Fibroblast of lung (primary cell): ENCODE results near the gene SIK2. TPM values are rescaled to one million over a fixed set of nuclear protein-coding genes. Genes with fewer than 3 reads are reported as not detected.

Experiments used
- DNase-seq, 2 donors: peaks; one replicate each; pipeline versions ENCODE4 v3.0.0 to v3.0.0-alpha.2; 2010; ENCODE audit warnings: low read depth in 2 of 2
- H2AFZ ChIP-seq: 2 replicates; pipeline ENCODE4 v1.5.1; 2012; ENCODE audit warnings: low read length, control low read depth, inconsistent platforms
- H3K27ac ChIP-seq: 2 replicates; pipeline ENCODE4 v1.5.1; 2011; ENCODE audit warnings: low read length, control low read depth; ENCODE audit not compliant: insufficient read depth
- H3K27me3 ChIP-seq: 2 replicates; pipeline ENCODE4 v1.5.1; 2011; ENCODE audit warnings: mild to moderate bottlenecking, low read length; ENCODE audit not compliant: control insufficient read depth, insufficient read depth
- H3K36me3 ChIP-seq: 2 replicates; pipeline ENCODE4 v1.5.1; 2011; ENCODE audit warnings: low read length; ENCODE audit not compliant: control insufficient read depth, insufficient read depth
- H3K4me1 ChIP-seq: 2 replicates; pipeline ENCODE4 v1.5.1; 2011; ENCODE audit warnings: low read length; ENCODE audit not compliant: control insufficient read depth, insufficient read depth; ENCODE audit errors: extremely low read depth
- H3K4me2 ChIP-seq: 2 replicates; pipeline ENCODE4 v1.5.1; 2011; ENCODE audit warnings: low read length, control low read depth; ENCODE audit not compliant: insufficient read depth; ENCODE audit errors: extremely low read depth
- H3K4me3 ChIP-seq, 4 experiments: fragments of 200-600 bp in 1 of 4; sonication (generic) in 1 of 4; replicated peaks in 1 of 4; 2 replicates each; pipeline ENCODE4 v1.5.1; 2011 to 2016; ENCODE audit warnings: low read length in 4 of 4, low read depth in 3 of 4, mild to moderate bottlenecking in 3 of 4, control low read depth in 2 of 4, inconsistent platforms in 1 of 4, mixed read lengths in 1 of 4; ENCODE audit not compliant: insufficient read depth in 1 of 4; ENCODE audit errors: control extremely low read depth in 1 of 4
- H3K79me2 ChIP-seq: 2 replicates; pipeline ENCODE4 v1.5.1; 2012; ENCODE audit warnings: mild to moderate bottlenecking, low read length, inconsistent platforms; ENCODE audit not compliant: control insufficient read depth, insufficient read depth
- H3K9ac ChIP-seq: 2 replicates; pipeline ENCODE4 v1.5.1; 2011; ENCODE audit warnings: mild to moderate bottlenecking, low read length, control low read depth; ENCODE audit not compliant: insufficient read depth
- H3K9me3 ChIP-seq: 2 replicates; pipeline ENCODE4 v1.5.1; 2012; ENCODE audit warnings: low read depth, low read length; ENCODE audit not compliant: control insufficient read depth, insufficient read depth
- H4K20me1 ChIP-seq: 2 replicates; pipeline ENCODE4 v1.5.1; 2011; ENCODE audit warnings: low read length; ENCODE audit not compliant: control insufficient read depth, insufficient read depth; ENCODE audit errors: extremely low read depth
- CTCF ChIP-seq, 2 donors: IDR thresholded peaks in 1 of 2; conservative IDR thresholded peaks in 1 of 2; 1 replicate in 1 of 2; 2 replicates in 1 of 2; pipeline ENCODE4 v1.5.1; 2011 to 2012; ENCODE audit warnings: low read length in 2 of 2, control low read depth in 1 of 2, inconsistent platforms in 1 of 2, low read depth in 1 of 2, mild to moderate bottlenecking in 1 of 2
- EZH2 ChIP-seq: IDR thresholded peaks from 2 replicates; pipeline ENCODE4 v1.5.1; 2012; ENCODE audit warnings: low read length, control low read depth, mild to moderate bottlenecking; ENCODE audit errors: missing control alignments
- polyA plus RNA-seq, 2 donors: library from polyadenylated mRNA; depleted of rRNA in 1 of 2; stranded (reverse) in 1 of 2; unstranded in 1 of 2; fragments of >200 nt; gene quantifications; 2 replicates each; pipeline ENCODE4 v1.2.1, GENCODE V29; 2011 to 2012; ENCODE audit warnings: missing spikeins in 1 of 2
- total RNA-seq: library from RNA; depleted of rRNA; stranded (reverse); fragments of >200 nt; gene quantifications from 2 replicates; pipeline ENCODE4 v1.2.1, GENCODE V29; 2014

SIK2 gene
- total and polyA plus RNA-seq, 2 donors (not counting 1 experiment from before 2014, with no cell fraction given) = 16.3 to 19.3 TPM

GRCh38 chr11:111565114-111565720 is 37.0 kb upstream of the SIK2 start:
- no peak overlapping the region for H3K27ac ChIP-seq
- no peak overlapping the region for H3K4me2 ChIP-seq
- no peak overlapping the region for H2AFZ ChIP-seq
- peak; percentile 57 to 88 for DNase-seq
- no peak overlapping the region for H3K9ac ChIP-seq
- H3K9me3 ChIP-seq = no peaks in the 10 kb centered on the region
- H3K36me3 ChIP-seq = peaks cover under 1% of the 10 kb centered on the region
- peaks cover 25% of the 10 kb centered on the region for H3K4me1 ChIP-seq
- no peak overlapping the region for H3K4me3 ChIP-seq
- H3K27me3 ChIP-seq = no peaks in the 10 kb centered on the region
- H4K20me1 ChIP-seq = no peaks in the 10 kb centered on the region
- H3K79me2 ChIP-seq = no peaks in the 10 kb centered on the region
- TF ChIP-seq CTCF (conservative IDR thresholded peaks at IDR 0.05 in 1 of 2, IDR thresholded peaks at IDR 0.05 in 1 of 2; ENCODE audit: low read depth in 1 of 2, low read length in 2 of 2) = peak; percentile 78 to 88
- no peak for TF ChIP-seq EZH2

- Histone ChIP-seq H3K27ac (no peak overlapping the region), H3K9me3 (no peaks in the 10 kb centered on the region), H3K4me3 (no peak overlapping the region), H3K36me3 (no peaks in the 10 kb centered on the region), H3K79me2 (no peaks in the 10 kb centered on the region), H2AFZ (no peak overlapping the region), H3K4me2 (no peak overlapping the region), H3K9ac (no peak overlapping the region), H4K20me1 (no peaks in the 10 kb centered on the region), H3K27me3 (no peaks in the 10 kb centered on the region), H3K4me1 (peaks cover 24% of the 10 kb centered on the region)
- TF ChIP-seq CTCF (conservative IDR thresholded peaks at IDR 0.05 in 1 of 2, IDR thresholded peaks at IDR 0.05 in 1 of 2; ENCODE audit: low read depth in 1 of 2, low read length in 2 of 2) = no peak
- DNase-seq = no peak
Measured at GRCh38 chr11:111566324-111566723, 35.9 kb upstream of the SIK2 start.

GRCh38 chr11:111569476-111569875 is 32.8 kb upstream of the SIK2 start:
- Histone ChIP-seq H3K9ac (no peak overlapping the region), H3K79me2 (no peaks in the 10 kb centered on the region), H3K4me2 (no peak overlapping the region), H2AFZ (no peak overlapping the region), H3K9me3 (no peaks in the 10 kb centered on the region), H3K4me3 (no peak overlapping the region), H3K27me3 (no peaks in the 10 kb centered on the region), H3K4me1 (peaks cover 25% of the 10 kb centered on the region), H3K36me3 (no peaks in the 10 kb centered on the region), H4K20me1 (no peaks in the 10 kb centered on the region), H3K27ac (no peak overlapping the region)
- TF ChIP-seq EZH2 (no peak), CTCF (conservative IDR thresholded peaks at IDR 0.05 in 1 of 2, IDR thresholded peaks at IDR 0.05 in 1 of 2; ENCODE audit: low read depth in 1 of 2, low read length in 2 of 2) (no peak)
- DNase-seq = peak in 1 of 2 donors; percentile 57
